PC-9 (cell line): Measurements from ENCODE around the gene TMEM163. TPM values are rescaled to one million over a fixed set of nuclear protein-coding genes. Genes with fewer than 3 reads are reported as not detected.

Source experiments
- BruUV-seq: library from RNA; stranded (reverse); fragments of 400-500 nt; replicated peaks from 2 replicates; lab custom pipeline; 2021; lab: Mats Ljungman, UMichigan
- CTCF ChIA-PET: fragments of 300-600 bp; sonication (Branson Sonifier 250); formaldehyde crosslinking; loops from one replicate; lab custom pipeline; 2022; ENCODE audit warnings: antibody characterized with exemption; lab: Charles Lee
- POLR2A ChIA-PET: fragments of 300-600 bp; sonication (Branson Sonifier 250); formaldehyde crosslinking; loops from one replicate; lab custom pipeline; 2022; ENCODE audit warnings: antibody characterized with exemption; ENCODE audit not compliant: unreplicated experiment; lab: Charles Lee
- DNase-seq, 2 experiments: peaks; one replicate each; pipeline versions ENCODE4 v3.0.0 to v3.0.0-alpha.2; 2015 to 2022; ENCODE audit warnings: mixed read lengths in 1 of 2
- H2AFZ ChIP-seq: fragments of 200-600 bp; sonication (generic); 2 replicates; pipeline ENCODE4 v1.8.1; 2017; ENCODE audit warnings: antibody characterized with exemption
- H3F3A ChIP-seq: fragments of 200-600 bp; sonication (generic); 2 replicates; pipeline ENCODE4 v1.8.1; 2017; ENCODE audit warnings: antibody characterized with exemption, mild to moderate bottlenecking, low read depth; ENCODE audit not compliant: insufficient read depth
- H3K27ac ChIP-seq: fragments of 200-600 bp; sonication (generic); 2 replicates; pipeline ENCODE4 v1.6.1; 2016; ENCODE audit warnings: mixed run types
- H3K27me3 ChIP-seq: fragments of 200-600 bp; sonication (generic); 2 replicates; pipeline ENCODE4 v1.6.1; 2016; ENCODE audit warnings: low read depth, mixed run types; ENCODE audit not compliant: insufficient read depth
- H3K36me3 ChIP-seq: fragments of 200-600 bp; sonication (generic); 2 replicates; pipeline ENCODE4 v1.6.1; 2016; ENCODE audit warnings: low read depth, mixed run types
- H3K4me1 ChIP-seq: fragments of 200-600 bp; sonication (generic); replicated peaks from 2 replicates; pipeline ENCODE4 v1.6.1; 2016; ENCODE audit warnings: mixed run types; ENCODE audit not compliant: insufficient read depth
- H3K4me2 ChIP-seq: fragments of 200-600 bp; sonication (generic); 2 replicates; pipeline ENCODE4 v1.6.1; 2017; ENCODE audit warnings: mixed run types
- H3K4me3 ChIP-seq: fragments of 200-600 bp; sonication (generic); 2 replicates; pipeline ENCODE4 v1.6.1; 2016; ENCODE audit warnings: mixed run types
- H3K79me2 ChIP-seq: fragments of 200-600 bp; sonication (generic); 2 replicates; pipeline ENCODE4 v1.6.1; 2017; ENCODE audit warnings: low read depth, mixed run types
- H3K9me2 ChIP-seq: fragments of 200-600 bp; sonication (generic); 2 replicates; pipeline ENCODE4 v1.8.1; 2017; ENCODE audit warnings: mild to moderate bottlenecking; ENCODE audit not compliant: insufficient read depth
- H3K9me3 ChIP-seq: fragments of 200-600 bp; sonication (generic); 2 replicates; pipeline ENCODE4 v1.8.1; 2016; ENCODE audit warnings: low read depth; ENCODE audit not compliant: insufficient read depth
- H4K20me1 ChIP-seq: fragments of 200-600 bp; sonication (generic); 2 replicates; pipeline ENCODE4 v1.8.1; 2017; ENCODE audit not compliant: insufficient read depth
- CTCF ChIP-seq: fragments of 200-600 bp; sonication (generic); conservative IDR thresholded peaks from 2 replicates; pipeline ENCODE4 v1.6.1; 2017; ENCODE audit warnings: mixed run types, antibody characterized with exemption, mild to moderate bottlenecking, moderate library complexity
- EZH2 ChIP-seq: fragments of 200-600 bp; sonication (generic); IDR thresholded peaks from 2 replicates; pipeline ENCODE4 v1.8.0; 2017; ENCODE audit warnings: antibody characterized with exemption, low read depth
- intact Hi-C: fragments of 100-400 bp; cut with micrococcal nuclease; formaldehyde crosslinking; loops from one replicate; pipeline ENCODE4 v1.10.0; 2022; ENCODE audit not compliant: unreplicated experiment
- total RNA-seq: library from RNA; stranded (reverse); gene quantifications from 2 replicates; pipeline ENCODE4 v1.2.3, GENCODE V29; 2021

The TMEM163 gene
- total RNA-seq, 1 experiment from 2014 or later, result 1.4 TPM

- H3K79me2 ChIP-seq, result no peaks in the 10 kb centered on the region
- BruUV-seq, result TSS peak; percentile 13
- ChIA-PET CTCF (interaction anchor here (0.8 to 1.7 kb wide), 2 partner anchors 20 to 332 kb away, joined by 6 to 14 read pairs; no protein-coding TSS in a partner anchor), POLR2A (no interaction called here)
- H3F3A ChIP-seq, result no peaks in the 10 kb centered on the region
- H3K4me2 ChIP-seq, result no peak overlapping the region
- H3K9me2 ChIP-seq, result no peaks in the 10 kb centered on the region
- no peaks in the 10 kb centered on the region for H3K9me3 ChIP-seq
- H3K4me1 ChIP-seq, result no peaks in the 10 kb centered on the region
- no peaks in the 10 kb centered on the region for H3K27me3 ChIP-seq
- no peak overlapping the region for H3K27ac ChIP-seq
- H3K36me3 ChIP-seq, result no peaks in the 10 kb centered on the region
- no peak for TF ChIP-seq CTCF
- TF ChIP-seq EZH2, result no peak
- no peak overlapping the region for H2AFZ ChIP-seq
- no peak overlapping the region for H3K4me3 ChIP-seq
- intact Hi-C loops, result no loop called here
- DNase-seq, result no peak
- H4K20me1 ChIP-seq, result no peaks in the 10 kb centered on the region
Observed at GRCh38 chr2:134452042-134452733, 266.6 kb downstream of the TMEM163 start.

GRCh38 chr2:134451347-134451630, 267.5 kb downstream of the TMEM163 start:
- no peaks in the 10 kb centered on the region for H3K9me3 ChIP-seq
- CTCF ChIA-PET, result interaction anchor here (0.6 to 1.7 kb wide), 9 partner anchors 18 to 537 kb away, joined by 3 to 14 read pairs (median 4); no protein-coding TSS in a partner anchor
- H3K36me3 ChIP-seq, result no peaks in the 10 kb centered on the region
- no peak for TF ChIP-seq EZH2
- TF ChIP-seq CTCF, result no peak
- intact Hi-C loops, result loop anchor here (1.0 kb wide), 1 partner anchor 333 kb away; no protein-coding TSS in a partner anchor
- no peaks in the 10 kb centered on the region for H3F3A ChIP-seq
- H3K27ac ChIP-seq, result no peak overlapping the region
- no peaks in the 10 kb centered on the region for H3K79me2 ChIP-seq
- BruUV-seq, result no TSS peak
- H3K9me2 ChIP-seq, result no peaks in the 10 kb centered on the region
- no peak overlapping the region for H3K4me3 ChIP-seq
- no peak overlapping the region for H2AFZ ChIP-seq
- POLR2A ChIA-PET, result interaction anchor here (0.6 kb wide), 1 partner anchor 223 kb away, joined by 3 read pairs; no protein-coding TSS in a partner anchor
- H3K4me1 ChIP-seq, result 0 out of 2 replicates have a peak, but pooled peaks cover under 1% of the 10 kb centered on the region
- no peaks in the 10 kb centered on the region for H3K27me3 ChIP-seq
- no peak for DNase-seq
- H4K20me1 ChIP-seq, result no peaks in the 10 kb centered on the region
- no peak overlapping the region for H3K4me2 ChIP-seq

GRCh38 chr2:134449751-134450513, 268.9 kb downstream of the TMEM163 start:
- Histone ChIP-seq H3F3A (no peaks in the 10 kb centered on the region), H3K79me2 (no peaks in the 10 kb centered on the region), H3K27ac (no peak overlapping the region), H3K36me3 (no peaks in the 10 kb centered on the region), H3K27me3 (no peaks in the 10 kb centered on the region), H3K4me1 (0 out of 2 replicates have a peak, but pooled peaks cover 3% of the 10 kb centered on the region), H3K9me3 (no peaks in the 10 kb centered on the region), H3K4me2 (no peak overlapping the region), H2AFZ (no peak overlapping the region), H4K20me1 (no peaks in the 10 kb centered on the region), H3K9me2 (no peaks in the 10 kb centered on the region), H3K4me3 (no peak overlapping the region)
- TF ChIP-seq EZH2, result no peak
- TF ChIP-seq CTCF, result no peak
- intact Hi-C loops, result loop anchor here (1.0 kb wide), 2 partner anchors 205 to 564 kb away; no protein-coding TSS in a partner anchor
- no peak for DNase-seq
- BruUV-seq, result no TSS peak
- ChIA-PET POLR2A (no interaction called here), CTCF (interaction anchor here (0.5 to 1.7 kb wide), 6 partner anchors 18 to 563 kb away, joined by 3 to 6 read pairs (median 4); no protein-coding TSS in a partner anchor)
